EH (cell line): ENCODE results near the gene HCFC1R1.
A peak's percentile ranks its signal among the peaks of the same experiment; 100 is the strongest.

Source experiments
- DNase-seq: peaks from one replicate; pipeline ENCODE4 v3.0.0-alpha.2; 2015; ENCODE audit warnings: low read depth

Gene HCFC1R1

DNA sequence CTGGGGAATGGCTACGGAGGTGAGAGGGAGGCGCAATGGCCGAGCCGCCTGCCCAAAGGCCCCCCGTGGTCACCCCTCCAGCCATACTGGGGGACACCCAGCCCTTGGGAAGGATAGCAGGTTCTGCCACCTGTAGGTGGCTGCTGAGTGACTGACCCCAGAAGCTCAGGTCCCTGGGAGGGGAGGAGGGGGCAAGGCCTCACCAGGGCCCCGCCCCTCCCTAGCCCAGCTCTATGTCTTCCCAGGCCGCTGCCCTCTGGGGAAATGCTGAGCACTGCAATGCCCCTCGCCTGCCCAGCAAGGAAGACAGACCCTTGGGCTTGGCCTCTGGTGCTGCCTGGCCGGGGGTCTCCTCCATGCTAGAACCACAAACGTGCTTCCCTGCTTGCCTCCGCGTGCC is 22.4 kb downstream of the HCFC1R1 start:
- no peak for DNase-seq

DNA sequence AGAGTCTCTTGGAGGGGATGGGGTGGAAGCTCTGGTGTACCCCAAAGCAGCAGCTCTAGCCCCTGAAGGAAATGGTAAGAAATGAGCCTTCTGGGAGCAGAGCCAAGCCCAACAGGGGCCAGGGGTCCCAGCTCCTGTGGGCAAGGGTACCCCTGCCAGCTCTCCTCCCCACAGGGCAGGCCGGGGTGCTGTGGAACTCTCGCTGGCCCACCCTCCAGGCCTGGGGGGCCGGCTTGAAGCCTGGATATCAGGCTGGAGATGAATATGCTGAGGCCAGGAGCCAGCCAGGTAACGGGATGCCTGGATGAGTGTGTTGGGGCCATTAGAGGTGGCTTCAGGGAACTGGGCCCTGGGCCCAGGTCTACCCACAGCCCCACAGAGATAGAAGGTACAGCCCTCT is 23.2 kb downstream of the HCFC1R1 start:
- no peak for DNase-seq

DNA sequence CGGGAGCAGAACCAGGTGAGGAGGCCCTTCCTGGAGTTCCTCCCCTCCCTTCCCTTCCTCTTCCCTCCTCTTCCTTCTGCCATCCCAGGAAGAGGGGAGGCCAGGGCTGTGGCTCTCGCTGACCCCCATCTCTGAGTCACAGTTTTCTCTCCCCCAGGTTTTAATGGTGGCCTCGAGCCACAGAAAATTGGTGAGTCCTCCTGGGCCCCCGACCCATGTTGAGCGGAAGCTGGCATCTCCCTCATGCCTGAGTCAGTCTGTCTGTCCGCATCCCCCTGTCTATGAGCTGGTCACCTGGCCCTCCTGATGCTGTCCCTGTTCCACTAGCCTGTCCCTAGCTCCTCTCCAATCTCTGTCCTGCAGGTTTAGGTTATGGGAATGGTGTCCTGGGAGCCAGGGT is 23.8 kb downstream of the HCFC1R1 start:
- DNase-seq = no peak

DNA sequence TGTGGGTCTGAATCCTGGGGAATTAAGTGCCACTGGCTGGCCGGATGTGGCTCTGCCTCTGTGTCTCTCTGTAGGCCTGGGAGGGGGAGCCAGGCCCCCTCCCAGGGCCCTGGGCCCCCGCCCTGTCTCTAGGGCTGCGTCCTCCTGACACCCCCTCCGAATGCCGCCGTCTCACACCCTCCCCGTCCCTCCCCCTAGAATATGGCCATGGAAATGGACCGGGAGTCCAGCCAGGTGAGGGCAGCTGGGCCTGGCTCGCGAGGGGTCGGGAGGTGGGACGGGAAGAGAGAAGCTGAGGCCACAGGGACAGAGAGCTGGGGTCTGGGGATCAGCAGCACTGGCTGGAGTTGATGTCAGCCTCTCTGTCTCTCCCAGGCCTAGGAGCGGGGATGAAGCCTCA is 27.4 kb downstream of the HCFC1R1 start:
- DNase-seq = no peak

DNA sequence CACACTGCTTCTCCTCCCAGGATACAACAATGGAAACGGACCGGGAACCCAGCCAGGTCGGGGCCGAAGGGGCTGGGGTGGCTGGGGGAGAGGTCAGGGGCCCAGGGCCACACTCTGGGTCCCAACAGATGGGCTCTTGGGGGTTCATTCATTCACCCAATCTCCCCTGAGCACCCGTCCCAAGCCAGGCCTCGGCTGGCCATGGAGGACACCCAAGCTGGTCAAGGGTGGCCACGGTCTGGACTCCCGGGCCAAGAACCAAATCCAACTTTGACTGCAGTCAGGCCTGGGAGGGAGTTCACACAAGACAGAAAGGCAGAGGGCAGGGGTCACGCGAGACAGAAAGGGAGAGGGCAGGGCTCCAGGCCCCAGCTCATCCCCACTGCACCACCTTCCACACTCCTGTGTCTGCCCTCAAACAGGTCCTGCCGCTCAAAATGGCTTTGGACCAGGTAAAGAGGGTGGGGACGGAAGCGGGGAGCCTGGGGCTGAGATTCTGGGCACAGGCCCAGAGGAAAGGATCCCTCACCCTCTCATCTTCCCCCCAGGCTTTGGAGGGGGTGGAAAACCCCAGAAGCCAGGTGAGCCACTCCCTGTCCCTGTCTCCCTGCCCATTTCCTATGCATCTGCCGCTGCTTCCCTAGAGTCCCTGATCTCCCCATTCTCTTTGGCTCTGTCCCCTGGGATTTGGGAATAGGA is 31.2 kb downstream of the HCFC1R1 start:
- no peak for DNase-seq

DNA sequence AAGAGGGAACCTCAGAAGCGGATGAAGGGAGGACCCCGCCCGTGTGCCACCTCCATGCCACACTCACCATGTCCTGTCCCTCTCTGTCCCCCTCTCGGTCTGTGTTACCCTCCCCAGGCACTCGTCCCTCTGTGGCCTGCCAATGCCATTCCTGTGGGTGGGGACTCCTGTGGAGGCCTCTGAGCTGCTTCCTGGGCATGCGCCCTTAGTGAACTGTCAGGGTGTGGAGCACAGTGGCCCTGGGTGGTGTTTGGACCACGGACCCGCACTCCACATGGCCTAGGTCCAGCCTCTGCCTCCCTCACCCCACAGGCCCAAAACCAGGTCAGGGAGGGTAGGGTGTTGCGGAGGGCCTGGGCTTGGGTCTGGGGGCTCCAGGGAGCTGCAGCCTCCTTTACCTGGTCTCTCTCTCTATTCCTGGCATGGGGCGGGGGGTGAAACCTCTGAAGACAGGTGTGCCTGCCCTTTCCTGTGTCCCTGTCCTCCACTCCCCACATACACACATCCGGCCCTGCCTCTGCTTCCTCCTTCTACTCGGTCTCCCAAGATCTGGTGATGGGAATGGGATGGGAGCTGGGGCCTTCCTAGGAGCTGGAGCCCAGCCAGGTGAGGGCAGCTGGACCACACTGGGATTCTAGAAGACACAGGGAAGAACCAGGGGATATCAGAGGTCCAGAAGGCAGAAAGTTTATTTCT is 32.0 kb downstream of the HCFC1R1 start:
- no peak for DNase-seq

DNA sequence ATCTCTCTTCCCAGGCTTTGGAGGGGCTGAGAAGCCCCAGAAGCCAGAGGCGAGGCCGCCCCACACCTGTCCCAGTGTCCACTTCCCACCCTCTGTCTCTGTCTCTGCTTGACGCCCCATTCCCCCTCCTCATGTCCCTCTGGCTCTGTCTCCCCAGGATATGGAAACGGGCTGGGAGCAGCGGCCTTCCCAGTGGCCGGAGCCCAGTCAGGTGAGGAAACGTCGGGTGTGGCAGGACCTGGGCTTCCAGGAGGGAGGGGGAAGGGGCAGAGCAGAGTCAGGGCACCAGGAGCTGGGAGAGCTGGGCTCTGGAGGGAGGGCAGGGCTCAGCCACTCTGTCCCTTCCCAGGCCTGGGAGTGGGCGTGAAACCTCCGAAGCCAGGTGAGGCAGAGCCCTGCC is 32.9 kb downstream of the HCFC1R1 start:
- DNase-seq = no peak

DNA sequence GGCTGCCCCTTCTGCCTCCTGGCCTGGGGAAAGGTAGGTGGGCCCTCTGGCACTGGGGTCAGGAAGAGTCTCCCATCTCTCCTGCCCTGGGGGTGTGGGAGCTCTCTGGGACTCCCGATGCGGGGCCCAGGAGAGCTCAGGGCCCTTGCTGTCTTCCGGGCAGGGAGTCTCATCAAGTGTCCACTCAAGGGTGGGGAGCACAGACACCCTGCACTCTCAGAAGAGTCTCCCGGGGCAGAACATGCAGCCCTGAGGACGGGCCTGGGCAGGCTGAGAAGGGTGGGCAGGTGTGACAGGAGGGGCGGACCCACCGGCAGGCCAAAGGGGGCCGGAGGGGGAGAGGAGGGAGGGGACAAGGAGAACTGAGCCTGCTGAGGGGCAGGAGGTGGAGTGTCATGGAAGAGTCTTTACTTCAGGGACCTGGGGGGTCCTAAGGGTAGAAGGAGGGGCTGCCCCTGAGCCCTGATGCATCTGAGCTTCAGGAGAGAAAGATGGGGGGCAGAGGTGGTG is 35.1 kb downstream of the HCFC1R1 start:
- DNase-seq = no peak

DNA sequence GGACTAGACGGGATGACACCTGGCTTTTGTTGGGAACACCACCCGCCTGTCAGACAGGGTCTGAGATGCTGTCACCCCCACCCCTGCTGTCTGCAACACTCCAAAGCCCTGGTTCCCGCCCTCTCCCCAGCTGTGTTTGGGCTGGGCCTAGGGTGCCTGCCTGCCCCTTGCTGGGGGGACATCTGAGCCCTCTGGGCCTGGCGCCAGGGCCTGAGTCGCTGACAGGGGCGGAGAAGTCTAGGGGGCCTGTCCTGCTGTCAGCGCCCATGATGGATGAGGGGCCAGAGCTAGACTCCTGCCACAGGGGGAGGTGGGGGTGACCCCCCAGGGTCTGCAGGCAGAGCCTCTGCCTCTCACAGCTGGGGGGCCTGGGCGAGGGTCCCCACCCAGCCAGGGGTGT is 35.9 kb downstream of the HCFC1R1 start:
- no peak for DNase-seq

DNA sequence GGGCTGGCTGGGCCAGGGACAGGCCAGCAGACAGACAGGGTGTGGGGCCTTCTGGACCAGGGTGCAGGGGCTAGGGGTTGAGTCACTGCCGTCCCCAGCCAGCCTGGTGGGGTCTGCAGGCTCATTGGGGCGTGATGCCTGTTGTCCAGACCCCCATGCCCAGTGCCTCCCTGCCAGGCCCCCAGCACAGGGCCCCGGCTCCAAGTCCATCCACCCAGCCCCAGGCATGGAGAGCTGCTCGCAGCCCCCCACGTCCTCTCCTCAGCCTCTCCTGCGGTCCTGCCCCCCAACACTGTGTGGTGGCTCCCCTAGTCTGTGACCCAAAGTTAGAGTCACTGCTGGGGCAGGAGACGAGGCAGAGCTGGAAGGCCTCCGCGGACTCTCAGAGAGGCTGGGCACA is 36.5 kb downstream of the HCFC1R1 start:
- DNase-seq = no peak

DNA sequence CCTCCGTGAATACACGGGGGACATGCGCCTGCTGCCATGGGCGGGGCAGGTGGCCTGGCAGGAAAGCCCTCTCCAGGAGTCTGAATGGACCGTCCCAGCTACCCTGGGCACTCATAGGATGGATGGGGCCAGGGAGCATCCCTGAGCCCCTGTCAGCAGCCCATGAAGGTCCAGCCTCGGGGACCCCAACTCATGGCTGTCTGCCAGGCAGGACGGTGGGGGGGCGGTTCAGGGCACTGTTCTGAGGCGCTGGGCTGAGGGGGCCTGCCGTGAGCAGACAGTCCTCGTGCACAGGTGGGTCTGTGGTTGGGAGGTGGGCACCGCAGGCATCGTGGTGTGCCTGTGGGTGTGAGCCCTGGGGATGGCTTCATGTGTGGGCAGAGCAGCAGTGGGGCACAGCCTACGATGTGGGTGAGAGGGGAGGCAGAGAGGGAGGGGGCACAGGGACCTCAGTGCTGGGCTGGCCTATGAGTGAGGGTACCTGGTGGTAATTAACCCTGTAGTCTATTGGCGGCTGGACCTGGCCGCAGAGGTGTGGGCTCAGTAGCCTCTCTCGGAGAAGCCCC is 37.0 kb downstream of the HCFC1R1 start:
- no peak for DNase-seq

DNA sequence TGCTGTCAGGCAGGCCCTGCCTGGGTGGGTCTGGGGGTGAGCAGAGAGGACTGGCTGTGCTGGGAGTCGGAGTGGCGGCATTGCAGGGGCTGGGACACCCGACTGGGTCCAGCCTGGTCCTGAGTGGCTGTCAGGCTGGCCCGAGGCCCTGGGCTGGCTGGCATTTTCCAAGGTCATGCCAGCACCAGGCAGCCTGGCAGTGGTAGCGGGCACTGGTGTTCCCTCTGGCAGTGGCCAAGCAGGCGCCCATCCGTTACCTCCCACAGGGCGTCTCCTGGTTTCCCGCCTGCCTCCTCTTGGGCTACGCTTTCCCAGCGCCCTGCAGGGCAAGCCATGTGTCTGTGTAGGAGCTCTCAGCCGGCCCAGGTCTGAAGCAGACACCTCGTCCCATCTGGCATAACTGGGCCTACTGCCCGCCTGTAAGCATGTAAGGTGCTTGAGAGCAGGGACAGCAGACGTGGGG is 37.8 kb downstream of the HCFC1R1 start:
- DNase-seq = no peak

DNA sequence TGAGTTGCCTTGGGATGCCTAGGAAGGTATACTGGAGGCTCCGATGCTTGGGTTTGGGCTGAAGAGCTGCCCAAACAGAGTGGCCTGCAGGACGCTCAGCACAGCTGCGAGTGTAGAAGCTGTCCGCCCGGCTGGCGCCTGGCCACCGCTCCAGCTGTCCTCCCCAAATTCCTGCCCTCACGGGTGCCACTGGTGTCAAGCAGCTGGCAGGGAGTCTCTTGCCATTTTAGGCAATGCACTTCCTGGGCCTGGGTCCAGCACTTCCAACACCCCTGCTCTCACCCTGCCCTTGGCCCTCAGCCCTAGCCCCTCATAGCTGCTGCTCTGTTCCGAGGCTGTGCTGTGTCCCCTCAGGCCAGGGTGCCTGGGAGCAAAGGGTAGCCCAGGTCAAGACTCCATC is 38.3 kb downstream of the HCFC1R1 start:
- no peak for DNase-seq

DNA sequence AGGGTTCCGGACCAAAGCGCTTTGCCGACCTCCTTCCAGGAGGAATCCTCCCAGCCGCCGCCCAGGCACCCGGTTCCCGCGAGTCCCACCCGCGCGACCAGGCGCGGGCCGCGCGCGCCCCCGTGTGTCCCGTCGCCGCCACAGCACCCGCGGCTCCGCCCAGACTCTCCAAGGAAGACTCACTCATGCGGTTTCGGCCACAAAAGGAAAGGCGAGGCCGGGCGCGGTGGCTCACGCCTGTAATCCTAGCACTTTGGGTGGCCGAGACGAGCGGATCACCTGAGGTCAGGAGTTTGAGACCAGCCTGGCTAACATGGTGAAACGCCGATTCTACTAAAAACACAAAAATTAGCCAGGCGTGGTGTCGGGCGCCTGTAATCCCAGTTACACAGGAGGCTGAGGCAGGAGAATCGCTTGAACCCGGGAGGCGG is 40.0 kb downstream of the HCFC1R1 start:
- peak; percentile 81 for DNase-seq

DNA sequence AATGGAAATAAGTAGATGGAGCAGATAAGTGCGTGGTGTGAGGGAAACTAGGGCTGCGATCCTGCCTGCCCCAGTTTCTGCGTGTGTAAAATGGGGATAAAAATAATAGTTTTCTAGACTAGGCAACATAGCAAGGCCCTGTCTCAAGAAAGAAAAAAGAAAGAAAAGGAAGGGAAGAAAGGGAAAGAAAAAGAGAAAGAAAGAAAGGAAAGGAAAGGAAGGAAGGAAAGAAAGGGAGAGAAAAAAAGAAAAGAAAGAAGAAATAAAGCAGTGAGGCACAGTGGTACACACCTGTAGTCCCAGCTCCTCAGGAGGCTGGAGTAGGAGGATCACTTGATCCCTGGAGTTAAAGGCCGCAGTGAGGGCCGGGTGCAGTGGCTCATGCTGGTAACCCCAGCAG is 41.3 kb downstream of the HCFC1R1 start:
- no peak for DNase-seq

DNA sequence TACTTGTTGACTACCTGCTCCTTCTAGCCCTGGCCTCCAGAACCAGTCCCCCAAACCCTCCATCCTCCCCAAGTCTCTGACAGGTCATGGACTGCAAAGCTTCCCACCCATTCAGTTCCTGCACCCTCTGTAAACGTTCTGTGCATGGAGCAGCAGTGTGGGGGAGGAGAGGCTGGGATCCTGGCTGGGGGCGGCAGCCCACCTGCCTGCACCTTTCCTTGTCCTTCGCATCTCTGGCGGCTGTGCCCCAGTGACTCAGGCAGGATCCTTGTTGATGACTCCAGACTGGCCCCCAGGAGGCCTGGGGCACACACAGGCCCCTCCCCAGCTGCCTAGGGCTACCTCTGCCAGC is 41.9 kb downstream of the HCFC1R1 start:
- DNase-seq = no peak

DNA sequence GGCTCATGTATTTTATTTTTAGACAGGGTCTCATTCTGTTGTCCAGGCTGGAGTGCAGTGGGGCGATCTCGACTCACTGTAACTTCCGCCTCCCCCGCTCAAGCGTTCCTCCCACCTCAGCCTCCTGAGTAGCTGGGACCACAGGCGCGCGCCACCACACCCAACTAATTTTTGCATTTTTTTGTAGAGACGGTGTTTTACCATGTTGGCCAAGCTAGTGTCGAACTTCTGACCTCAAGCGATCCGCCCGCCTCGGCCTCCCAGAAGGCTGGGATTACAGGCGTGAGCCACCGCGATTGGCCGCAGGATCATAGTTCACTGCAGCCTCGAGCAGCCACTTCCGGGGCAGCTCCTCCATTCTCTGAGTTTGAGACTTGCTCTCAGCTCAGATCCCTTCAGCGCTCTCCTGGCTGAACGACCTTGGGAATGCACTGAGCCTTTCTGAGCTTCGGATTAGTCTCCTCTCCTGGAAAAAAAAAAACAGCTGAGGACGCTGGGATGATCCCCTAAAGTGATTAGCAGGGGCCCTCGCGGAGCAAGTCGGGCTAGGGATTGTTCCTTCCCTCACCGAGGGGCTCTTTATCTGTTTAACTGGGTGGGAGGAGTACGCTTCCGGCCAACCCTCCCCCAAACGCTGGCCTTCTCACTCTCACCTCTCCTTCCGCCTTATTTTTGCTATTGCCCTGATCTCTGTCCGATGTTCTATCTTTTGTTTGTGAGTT is 42.4 kb downstream of the HCFC1R1 start:
- no peak for DNase-seq

DNA sequence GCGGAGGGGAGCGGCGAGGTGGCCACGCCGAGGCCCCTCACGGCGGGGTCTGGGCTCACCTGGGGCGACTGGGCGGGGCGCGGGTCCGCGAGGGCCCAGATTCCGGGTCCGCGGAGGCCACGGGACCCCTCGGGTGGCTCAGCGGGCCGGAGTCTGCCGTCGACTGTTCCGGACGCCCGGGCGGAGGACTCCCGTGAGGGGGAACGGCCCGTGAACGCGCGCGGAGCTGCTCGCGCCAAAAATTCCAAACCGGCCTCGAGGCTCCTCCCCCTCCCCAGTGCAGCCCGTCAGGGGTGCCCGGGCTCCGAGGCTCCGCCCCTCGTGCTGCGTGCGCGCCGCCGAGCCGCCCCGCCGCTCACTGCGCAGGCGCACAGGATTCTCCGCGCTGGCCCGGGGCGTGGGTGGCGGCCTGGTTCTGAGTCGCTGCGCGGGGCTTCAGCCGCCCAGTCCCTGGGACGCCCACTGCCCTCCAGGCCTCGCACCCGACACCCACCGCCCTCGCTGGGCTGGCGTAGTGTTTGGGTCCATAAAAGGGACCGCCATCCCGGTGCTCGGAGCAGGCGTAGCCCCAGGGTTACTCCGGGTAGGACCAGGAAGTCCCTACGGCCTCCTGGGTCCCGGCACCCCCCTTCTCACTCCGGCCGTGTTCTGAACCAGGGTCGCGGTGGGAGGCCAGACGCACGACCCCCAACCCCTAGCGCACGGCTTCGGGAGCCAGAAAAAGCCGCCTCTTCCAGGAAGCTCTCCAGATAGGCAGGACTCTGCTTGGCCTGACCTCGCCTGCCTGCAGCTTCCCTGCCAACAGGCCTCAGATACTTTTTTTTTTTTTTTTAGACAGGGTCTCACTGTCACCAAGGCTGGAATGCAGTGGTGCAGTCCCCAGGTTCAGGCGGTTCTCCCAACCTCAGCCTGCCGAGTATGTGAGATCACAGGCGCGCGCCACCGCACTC is 43.2 kb downstream of the HCFC1R1 start, which contains the start of gene PKMYT1:
Gene PKMYT1 (minus strand): TSS at position 220 of the 950 bp plus-strand sequence. CDS start 789 bp downstream, outside the sequence.
- DNase-seq = peak; percentile 88

DNA sequence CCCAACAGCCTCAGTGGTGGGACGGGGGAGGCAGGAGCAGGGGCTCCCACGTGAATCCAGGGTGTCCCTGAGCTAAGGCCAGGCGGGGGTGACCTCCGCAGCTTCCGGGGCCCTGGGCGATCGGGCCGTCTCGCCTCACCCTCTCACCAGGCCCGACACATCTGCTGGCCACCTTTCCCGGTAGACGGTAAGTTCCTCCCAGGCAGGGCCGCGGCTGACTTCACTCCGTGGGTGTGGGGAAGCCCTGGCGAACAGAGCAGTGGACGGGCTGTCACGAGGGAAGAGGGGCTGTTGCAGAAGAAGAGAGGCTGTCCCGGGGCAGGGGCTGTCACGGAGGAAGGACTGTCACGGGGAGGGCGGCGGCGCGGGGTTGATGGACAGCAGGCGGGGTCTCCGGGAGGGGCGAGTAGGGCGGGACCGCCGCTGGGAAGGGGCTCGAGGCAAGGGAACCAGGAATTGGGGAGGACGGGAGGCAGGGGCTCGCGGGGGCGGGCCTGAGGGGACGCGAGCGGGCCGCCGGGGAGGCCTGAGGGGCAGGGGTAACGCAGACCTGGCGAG is 44.0 kb downstream of the HCFC1R1 start:
- DNase-seq = no peak

DNA sequence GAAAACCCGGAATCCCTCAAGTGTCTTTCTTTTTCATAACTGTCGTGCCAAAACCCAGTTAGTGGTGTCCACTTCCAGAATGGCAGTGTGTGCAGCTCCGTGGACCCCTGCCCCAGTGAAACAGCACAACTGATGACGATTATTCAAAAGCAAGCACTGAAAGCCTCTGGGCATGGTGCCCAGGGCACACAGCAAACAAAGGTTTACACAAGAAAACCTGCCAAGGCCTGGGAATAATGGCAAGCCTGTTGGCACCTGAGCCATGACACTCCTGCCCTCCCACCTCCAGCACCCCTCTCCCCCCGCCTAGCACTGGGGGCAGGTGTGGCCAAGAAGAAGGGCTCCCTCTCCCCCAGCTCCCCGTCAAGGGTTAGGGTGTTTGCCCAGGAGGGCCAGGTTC is 46.3 kb downstream of the HCFC1R1 start:
- no peak for DNase-seq

DNA sequence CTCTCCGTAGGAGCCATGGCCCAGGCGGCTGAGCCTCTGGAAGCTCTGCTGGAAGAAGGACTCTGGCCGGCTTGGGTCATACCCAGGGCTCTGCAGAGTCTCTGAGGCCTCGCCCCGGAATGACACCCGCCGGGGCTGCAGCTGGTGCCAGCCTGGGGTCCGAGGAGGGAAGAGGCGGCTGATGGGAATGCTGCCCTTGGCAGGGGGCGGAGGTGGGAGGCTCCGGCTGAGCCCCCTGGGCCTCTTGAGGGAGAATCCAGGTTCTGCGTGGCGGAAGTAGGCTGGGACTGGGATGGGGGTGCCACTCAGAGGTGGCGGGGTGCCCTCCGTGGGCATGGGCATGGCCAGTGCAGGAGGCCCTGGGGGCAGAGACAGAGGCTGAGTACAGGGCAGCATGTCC is 47.1 kb downstream of the HCFC1R1 start:
- no peak for DNase-seq
